Posterior vena cava (tissue), 2 donors: ENCODE results near the gene THADA. TPM values are rescaled to one million over a fixed set of nuclear protein-coding genes. Genes with fewer than 3 reads are reported as not detected.

Experiments
- DNase-seq: peaks from one replicate; pipeline ENCODE4 v3.0.0-alpha.2; 2020; ENCODE audit warnings: low spot score
- intact Hi-C, 2 donors: fragments of 100-400 bp; cut with DNase I; formaldehyde crosslinking; loops; one replicate each; pipeline versions ENCODE4 v1.14.1 to v1.14.2; 2022 to 2023
- total RNA-seq, 2 donors: library from RNA; stranded (reverse); fragmentation: NEBNext Ultra II Directional; extraction: Animal tissue kit (Norgen Biotek cat#: 25700); gene quantifications; one replicate each; pipeline ENCODE4 v1.2.1, GENCODE V29; 2021
- donor health status: DM: yes; HTN: yes; CAD: no.
- donor health status: DM: yes; HTN: yes; CAD: no.

The THADA gene
- total RNA-seq, 2 donors from 2014 or later = 29.9 to 30.7 TPM

DNA sequence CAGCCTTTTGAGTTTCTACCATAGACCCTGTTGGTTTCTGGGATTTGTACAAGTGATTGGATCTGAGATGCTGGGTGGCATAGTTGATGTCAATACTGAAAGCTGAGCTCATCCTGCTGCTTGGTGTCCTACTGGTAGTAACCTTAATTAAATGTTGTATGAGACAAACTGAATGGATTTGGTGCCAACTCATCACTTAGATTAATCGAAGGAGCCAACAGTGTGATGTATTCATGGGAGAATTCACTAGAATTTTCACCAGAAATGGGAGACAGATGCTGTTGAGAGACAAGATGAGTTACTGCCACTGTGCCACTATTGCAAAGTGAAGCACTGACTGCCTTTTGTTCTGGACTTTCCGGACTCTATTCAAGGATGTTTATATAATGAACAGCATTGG is 158.5 kb downstream of the THADA start:
- intact Hi-C loops = no loop called here
- DNase-seq = no peak

DNA sequence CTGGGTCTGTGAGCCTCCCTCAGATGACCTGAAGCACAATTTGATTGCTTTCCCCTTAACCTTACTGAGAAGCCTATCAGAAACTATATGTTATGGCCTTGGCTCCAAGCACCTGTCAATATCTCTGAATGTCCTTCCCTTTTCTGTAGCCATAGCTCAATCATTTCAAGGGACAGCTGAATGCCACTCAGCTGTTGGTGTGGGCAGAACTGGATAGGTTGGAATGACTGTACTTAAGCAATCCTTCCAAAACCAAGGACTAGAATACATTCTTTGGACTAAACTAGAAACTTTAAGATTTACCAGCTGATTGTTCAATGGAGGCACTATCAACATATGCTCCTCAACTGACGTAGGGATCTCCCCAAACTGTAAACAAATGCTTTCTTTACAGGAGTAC is 159.4 kb downstream of the THADA start:
- intact Hi-C loops = loop anchor here in 1 of 2 donors (1.0 kb wide), 1 partner anchor 15 kb away; no protein-coding TSS in a partner anchor
- no peak for DNase-seq

DNA sequence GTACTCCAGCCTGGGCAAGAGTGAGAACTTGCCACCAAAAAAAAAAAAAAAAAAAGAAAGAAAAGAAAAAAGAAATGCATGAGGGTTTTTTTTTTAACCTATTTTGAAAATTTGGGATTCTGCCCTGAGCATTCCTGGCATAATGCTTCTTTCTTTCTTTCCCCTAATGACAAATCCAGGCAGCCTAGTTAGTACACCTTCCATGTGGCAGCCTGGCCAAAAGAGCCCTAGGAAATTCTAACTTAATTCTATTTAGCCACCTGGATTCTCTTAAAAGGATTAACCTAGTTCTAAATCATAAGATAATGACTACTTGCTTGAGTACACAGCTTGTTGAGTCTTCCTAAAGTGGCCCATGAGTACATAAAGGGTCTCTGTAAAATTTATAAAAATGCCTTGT is 160.1 kb downstream of the THADA start:
- no peak for DNase-seq
- intact Hi-C loops = loop anchor here in 1 of 2 donors (1.0 kb wide), 1 partner anchor 16 kb away; no protein-coding TSS in a partner anchor

DNA sequence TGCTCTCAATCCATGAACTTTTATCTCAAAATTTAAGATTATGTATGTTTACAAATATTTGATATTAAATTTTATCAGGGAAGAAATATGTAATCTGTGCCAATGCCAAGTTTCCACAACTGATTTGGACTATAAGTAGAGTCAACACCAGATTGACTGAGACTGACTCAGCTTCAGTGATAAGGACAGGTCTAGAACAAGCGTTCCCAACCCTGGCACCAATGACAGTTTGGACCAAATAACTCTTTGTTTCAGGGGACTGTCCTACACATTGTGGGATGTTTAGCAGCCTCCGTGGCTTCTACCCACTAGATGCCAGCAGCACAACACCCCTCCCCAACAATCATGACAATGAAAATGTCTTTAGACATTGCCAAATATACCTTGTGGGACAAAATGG is 165.3 kb downstream of the THADA start:
- intact Hi-C loops = no loop called here
- DNase-seq = no peak

DNA sequence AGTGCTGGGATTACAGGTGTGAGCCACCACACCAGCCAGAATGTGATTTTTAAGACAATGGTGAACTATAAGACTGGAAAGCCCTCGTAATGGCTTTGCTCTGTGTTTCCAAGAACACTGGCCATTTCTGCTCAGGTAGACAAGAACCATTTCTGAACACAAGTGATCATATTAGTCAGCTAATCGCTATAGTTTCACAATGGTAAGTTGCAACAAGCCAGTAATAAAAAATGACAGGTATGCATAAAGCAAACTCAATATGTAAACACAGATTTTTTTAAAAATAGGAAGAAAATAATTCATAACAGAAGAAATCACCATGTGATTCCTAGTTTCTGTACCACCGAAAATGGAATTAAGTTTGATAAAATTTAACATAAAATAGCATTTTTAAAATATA is 166.5 kb downstream of the THADA start:
- DNase-seq = no peak
- intact Hi-C loops = no loop called here

DNA sequence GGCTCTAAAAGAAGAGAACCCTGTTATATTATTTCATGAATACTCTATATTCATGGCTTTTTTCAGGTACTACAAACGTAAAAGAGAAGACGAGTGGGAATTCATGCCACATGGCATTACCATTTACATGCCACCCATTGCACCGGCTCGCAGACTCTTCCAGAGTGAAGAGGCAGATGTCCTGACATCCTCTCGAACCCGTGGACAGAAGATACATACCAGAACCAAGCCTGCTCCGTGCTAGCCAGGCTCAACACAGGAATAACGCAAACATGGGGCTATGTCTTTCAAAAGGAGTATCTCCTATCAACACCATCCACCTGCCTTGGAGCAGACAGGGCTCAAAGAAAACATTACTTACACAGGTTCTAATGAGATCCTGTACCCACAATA is 168.8 kb downstream of the THADA start:
- DNase-seq = no peak
- intact Hi-C loops = no loop called here

DNA sequence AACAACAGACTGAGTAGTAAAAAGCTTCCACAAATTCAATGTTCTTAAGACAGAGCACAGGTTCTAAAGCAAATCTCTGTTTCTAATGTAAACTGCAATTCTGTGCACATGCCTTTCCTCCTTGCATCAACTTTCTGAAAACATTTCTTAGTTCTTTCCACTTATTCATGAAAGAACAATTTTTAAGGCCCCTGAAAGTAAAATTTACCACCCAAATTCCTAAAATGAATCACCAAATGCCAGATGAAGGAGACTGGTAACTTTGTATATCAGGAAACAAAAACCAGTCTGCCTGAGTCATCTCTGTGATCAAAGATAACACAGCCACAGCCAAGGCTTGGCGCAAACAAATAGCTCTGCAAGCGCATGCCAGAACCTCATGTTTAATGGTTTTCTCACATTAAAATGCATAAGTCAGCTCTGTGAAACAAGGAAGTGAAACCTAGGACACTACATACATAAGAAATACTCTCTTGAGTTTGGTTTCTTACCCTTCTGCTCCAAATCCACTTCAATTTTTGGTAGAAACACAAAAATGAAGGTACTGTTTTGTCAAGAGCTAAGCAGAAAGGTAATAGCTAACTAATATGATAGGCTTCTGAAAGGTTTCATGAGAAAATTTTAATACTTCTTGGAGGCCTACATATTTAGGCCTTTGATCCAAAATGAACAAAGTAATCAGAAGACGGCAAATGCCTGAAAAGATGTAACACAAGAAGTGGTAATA is 169.4 kb downstream of the THADA start:
- intact Hi-C loops = no loop called here
- peak; percentile 85 for DNase-seq

DNA sequence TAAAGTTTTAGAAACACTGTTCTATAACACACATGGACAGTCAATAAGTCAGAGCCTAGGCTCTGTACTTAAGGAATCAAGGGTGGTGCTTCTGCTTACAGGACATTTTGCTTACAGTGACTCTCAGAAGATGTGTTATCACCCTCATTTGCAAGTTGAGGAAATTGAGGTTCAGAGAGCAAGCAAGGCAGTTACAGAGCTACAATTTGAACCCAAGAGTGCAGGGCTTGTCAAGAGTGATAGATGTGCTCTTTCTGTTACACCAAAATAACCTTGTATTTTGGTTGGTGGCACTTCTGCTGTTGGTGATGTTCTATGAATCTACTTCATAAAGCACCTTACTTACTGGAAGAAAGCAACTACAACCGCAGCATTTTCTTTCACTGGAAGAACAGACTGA is 170.2 kb downstream of the THADA start:
- no peak for DNase-seq
- intact Hi-C loops = no loop called here

DNA sequence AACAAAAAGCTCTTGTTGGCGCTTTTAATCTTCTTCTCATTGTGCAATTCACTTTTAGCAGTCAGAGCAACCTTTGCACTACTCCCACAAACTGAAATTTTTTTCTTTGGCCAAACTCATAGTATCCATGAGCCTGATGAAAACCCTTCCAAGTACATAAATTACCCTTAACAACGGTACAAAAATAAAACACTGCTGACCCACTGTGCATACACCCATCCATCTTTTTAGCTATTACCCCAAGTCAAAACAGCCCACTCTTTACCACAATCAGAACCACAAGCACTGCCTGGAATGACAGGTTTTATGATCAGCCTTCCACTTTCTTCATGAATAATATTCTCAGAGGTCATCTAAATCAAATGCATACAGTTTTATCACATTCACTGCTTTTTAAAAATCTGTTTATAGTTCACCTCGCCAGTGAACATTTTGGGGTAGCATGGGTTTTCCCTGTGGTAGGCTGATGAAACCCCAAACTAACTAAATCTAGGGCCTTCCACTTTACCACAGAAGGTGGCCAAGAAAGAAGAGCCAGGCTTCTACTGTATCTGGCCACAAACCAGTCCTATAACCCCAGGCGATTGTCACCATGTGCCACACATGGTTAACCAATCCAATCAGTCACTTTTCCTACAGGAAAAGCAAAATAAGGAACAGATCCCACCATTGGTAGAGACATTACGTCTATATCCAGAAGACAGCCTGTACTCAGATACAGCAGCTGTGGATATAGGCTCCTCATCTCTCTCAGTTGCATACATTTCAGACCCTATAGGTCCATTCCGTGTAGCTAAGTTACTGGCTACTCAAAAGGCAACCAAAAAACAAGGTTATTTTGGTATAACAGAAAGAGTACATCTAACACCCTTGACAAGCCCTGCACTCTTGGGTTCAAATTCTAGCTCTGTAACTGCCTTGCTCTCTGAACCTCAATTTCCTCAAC is 171.3 kb downstream of the THADA start:
- DNase-seq = no peak
- intact Hi-C loops = no loop called here

DNA sequence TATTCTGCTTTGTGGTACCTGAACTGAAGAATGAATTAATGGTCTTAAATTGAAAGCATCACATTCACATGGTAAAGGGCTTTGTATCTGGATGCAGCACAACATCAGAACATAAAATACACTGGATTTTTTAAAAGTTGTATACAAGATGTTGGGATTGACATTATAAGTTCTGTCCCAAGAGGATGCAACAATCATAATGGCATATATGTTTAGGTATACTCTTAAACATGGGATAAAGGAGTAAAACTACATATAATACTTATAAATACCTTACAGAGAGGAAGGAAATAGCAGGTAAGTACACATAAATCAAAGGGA is 171.9 kb downstream of the THADA start:
- intact Hi-C loops = no loop called here
- DNase-seq = no peak

DNA sequence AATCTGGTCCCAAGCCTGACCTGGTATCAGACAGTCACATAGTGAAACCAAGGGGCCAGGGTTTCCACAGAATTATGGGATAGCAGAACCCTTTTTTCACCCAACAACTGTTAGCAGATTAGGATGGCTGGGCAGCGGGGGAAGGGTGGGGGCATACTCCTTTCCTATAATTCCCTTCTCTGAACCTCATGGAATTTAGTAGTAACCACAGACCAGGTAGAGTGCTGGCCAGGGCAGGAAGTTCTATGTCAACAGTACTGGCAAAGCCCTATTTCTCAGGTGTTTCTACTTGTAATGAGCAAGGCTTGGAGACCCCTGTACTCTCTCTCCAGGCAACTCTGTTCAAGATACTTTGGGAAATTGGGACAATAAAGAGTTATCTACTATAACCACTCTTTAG is 174.6 kb downstream of the THADA start:
- DNase-seq = no peak
- intact Hi-C loops = no loop called here

DNA sequence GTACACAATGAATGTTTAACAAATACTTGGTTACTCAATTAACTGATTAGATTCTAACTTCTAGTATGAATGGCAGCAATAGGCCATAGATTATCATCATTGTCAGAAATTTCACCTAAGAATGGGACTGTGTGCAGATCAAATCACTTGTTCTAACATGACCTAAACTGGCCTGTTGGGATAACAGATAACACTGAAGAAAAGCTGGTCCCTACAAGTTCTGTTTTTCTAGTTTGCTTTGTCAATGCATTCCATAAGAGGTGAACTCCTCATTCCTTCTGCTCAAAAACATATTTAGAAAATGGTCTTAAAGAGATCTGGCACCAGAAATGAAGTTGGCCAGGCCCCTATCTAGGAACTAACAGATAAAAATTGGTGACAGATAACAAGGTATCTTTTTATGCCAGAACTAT is 175.4 kb downstream of the THADA start:
- intact Hi-C loops = no loop called here
- DNase-seq = no peak

DNA sequence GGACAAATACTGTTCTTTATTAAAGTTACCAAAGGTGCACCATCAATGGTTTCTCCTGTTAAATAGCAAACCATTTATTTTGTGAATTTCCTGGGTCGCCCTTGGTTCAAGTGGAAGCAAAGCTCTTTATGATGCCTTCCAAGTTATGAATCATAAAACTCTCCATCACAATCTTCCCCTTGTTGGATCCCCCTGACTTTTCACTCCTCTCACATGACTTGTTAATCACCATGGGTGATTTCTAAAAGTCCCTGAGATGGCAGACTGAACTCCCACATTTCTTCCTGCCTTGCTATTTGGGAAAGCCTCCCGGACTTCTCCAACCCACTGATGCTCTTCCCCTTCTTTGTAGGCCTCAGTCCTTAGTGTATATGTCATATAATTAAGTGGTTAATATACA is 176.0 kb downstream of the THADA start:
- intact Hi-C loops = loop anchor here in 1 of 2 donors (10.0 kb wide), 1 partner anchor 45 kb away; no protein-coding TSS in a partner anchor
- no peak for DNase-seq

DNA sequence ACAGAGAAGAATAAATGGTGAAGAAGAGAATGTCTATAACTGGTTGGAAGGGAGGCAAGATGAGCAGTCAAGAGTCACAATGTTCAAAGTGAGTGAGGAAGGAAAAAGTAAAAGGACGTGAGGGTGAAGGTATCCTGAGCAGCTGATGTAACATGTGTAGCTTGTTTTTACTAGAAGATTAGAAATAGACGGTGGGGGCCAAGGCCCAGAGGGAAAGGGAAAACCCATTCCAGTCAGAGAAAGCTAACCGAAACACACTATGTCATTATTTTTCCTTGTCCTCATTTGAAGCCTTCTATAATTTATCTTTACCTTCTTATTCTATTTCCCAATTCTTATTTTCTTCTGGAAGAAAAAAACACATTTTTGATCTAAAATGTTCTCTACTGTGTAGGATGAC is 176.6 kb downstream of the THADA start:
- intact Hi-C loops = loop anchor here in 1 of 2 donors (10.0 kb wide), 1 partner anchor 46 kb away; no protein-coding TSS in a partner anchor
- DNase-seq = no peak

DNA sequence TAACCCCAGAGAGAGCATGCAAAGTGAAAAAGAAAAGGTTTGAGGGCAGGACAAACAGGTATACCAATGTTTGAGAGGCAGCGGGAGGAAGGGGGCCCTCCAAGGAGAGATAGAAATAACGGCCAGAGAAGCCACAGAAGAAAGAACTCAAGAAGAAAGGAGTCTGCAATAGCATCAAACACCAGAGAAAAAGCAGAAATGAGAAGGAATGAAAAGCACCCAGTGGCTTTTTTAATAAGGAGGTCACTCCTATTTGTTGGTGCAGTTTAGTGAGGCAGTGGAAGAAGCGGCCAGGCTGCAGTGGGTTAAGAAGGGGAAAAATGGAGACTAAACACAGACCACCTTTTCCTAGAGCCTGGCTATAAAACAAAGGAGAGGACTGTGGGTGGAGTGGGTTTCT is 177.2 kb downstream of the THADA start:
- intact Hi-C loops = loop anchor here in 1 of 2 donors (10.0 kb wide), 1 partner anchor 46 kb away; no protein-coding TSS in a partner anchor
- no peak for DNase-seq

DNA sequence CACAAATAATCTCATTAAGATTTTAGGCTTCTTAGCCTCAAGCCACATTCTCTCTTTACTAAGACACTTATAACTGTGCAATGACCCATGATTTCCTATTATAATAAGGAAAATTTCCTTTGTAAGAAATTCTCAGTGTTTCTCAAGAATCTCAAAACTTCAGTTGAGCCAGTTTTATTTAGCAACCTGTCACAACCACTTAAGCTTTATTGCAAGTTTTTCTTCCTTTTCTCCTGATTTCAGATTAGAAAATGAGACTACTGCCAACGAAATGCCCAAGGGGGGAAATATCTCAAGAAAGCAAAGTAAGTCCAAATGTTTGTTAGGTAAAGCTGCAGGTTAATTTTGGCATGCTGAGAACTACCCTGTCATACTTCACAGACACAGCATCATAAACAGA is 178.5 kb downstream of the THADA start:
- intact Hi-C loops = loop anchor here in 1 of 2 donors (10.0 kb wide), 1 partner anchor 48 kb away; no protein-coding TSS in a partner anchor
- no peak for DNase-seq

DNA sequence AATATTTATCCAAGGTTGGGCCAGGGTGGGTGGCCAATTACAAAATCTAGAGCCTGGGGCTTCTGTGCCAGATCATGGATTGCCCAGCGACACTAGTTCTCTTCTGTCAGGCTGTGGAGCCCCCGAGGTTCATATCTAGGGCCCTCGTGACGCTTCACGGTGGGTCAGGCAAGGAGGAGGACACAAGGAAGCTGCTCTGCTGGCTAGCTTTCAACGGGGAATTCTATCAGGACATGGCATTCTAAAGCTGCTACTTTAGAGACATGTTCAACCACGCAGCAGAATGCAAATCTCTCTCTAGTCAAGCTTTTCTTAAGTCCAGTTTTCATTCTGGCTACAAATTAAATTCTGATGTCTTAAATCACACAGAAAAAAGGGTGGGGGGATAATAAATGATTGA is 180.2 kb downstream of the THADA start:
- intact Hi-C loops = loop anchor here in 1 of 2 donors (10.0 kb wide), 1 partner anchor 49 kb away; no protein-coding TSS in a partner anchor
- no peak for DNase-seq

DNA sequence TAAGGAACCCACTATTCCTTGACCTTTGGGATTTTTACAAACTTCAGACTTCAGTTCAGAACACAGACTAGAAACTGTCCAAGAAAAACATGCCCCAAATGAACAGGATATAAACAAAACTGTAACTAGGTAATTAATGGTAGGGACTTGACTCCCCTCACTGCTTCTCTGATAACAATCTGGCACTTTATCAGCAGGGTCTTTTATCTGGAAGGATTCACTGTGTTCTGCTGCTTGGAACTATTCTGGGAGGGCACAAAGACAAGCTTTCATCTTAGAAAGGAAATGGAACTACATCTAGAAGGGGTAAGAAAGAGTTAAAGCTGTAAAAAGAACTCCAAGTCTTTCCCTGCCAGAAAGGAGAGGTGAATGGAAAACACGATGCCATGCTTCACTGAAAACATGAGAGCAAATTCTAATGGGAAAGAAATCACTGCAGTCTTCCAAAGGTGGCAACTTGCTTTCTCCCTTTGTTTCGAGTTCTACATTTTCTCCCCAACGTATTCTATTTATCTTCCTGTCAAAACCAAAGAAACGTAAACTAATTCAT is 181.2 kb downstream of the THADA start:
- no peak for DNase-seq
- intact Hi-C loops = loop anchor here (5.0 to 10.0 kb wide), 2 partner anchors 48 to 50 kb away; no protein-coding TSS in a partner anchor

DNA sequence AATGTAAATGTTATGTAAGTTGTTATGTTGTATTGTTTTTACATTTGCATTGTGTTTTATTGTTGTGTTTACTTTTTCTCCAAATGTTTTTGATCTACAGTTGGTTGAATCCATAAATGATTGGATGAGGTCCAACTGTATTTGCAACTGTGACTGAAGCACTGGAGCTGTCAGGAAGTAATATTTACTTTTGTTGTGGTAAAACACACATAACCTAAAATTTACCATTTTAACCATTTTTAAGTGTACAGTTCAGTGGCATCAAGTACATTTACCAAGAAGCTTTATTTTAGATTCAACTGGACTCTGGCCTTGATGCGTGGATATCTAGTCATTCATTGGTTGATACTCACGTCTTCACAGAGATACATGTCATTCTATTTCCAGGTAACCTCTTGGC is 181.8 kb downstream of the THADA start:
- no peak for DNase-seq
- intact Hi-C loops = loop anchor here (5.0 to 10.0 kb wide), 2 partner anchors 48 to 51 kb away; no protein-coding TSS in a partner anchor
